Sigmoid colon (tissue), 7 donors: ENCODE measurements around the gene PCLO. TPM values are rescaled to one million over a fixed set of nuclear protein-coding genes. Genes with fewer than 3 reads are reported as not detected.

Experiments used
- DNase-seq: peaks from one replicate; pipeline ENCODE4 v3.0.0-alpha.2; 2019
- H3K27ac ChIP-seq, 4 donors: fragments of 200-600 bp; sonication (generic); one replicate each; pipeline ENCODE4 v1.5.1; 2016 to 2019; ENCODE audit warnings: mild to moderate bottlenecking in 1 of 4
- H3K27me3 ChIP-seq, 3 donors: fragments of 200-600 bp; sonication (generic); one replicate each; pipeline ENCODE4 v1.5.1; 2019; ENCODE audit warnings: mild to moderate bottlenecking in 1 of 3
- H3K36me3 ChIP-seq, 4 donors: fragments of 200-600 bp; sonication (generic); one replicate each; pipeline ENCODE4 v1.5.1; 2016 to 2019
- H3K4me1 ChIP-seq, 4 donors: fragments of 200-600 bp; sonication (generic); one replicate each; pipeline ENCODE4 v1.5.1; 2017 to 2019
- H3K4me3 ChIP-seq, 4 donors: fragments of 200-600 bp; sonication (generic); one replicate each; pipeline ENCODE4 v1.5.1; 2017 to 2019; ENCODE audit warnings: mild to moderate bottlenecking in 2 of 4, moderate library complexity in 1 of 4
- H3K9me3 ChIP-seq, 4 donors: fragments of 200-600 bp in 3 of 4; sonication (generic) in 3 of 4; one replicate each; pipeline versions ENCODE4 v1.5.1 to v1.6.1; 2013 to 2019
- CTCF ChIP-seq, 4 experiments: fragments of 450-650 bp in 3 of 4; fragments of 200-600 bp in 1 of 4; IDR thresholded peaks; one replicate each; pipeline ENCODE4 v1.5.1; 2016 to 2019; ENCODE audit warnings: antibody characterized with exemption in 4 of 4, mild to moderate bottlenecking in 3 of 4, moderate library complexity in 2 of 4
- EP300 ChIP-seq, 4 donors: sonication (generic); formaldehyde crosslinking; IDR thresholded peaks; one replicate each; pipeline ENCODE4 v1.6.1; 2017; ENCODE audit warnings: antibody characterized with exemption in 4 of 4
- POLR2A ChIP-seq, 2 donors: fragments of 450-650 bp; IDR thresholded peaks; one replicate each; pipeline ENCODE4 v1.6.1; 2016; ENCODE audit warnings: antibody characterized with exemption in 2 of 2, mild to moderate bottlenecking in 2 of 2, moderate library complexity in 2 of 2
- POLR2AphosphoS5 ChIP-seq, 4 donors: sonication (generic); formaldehyde crosslinking; IDR thresholded peaks; one replicate each; pipeline ENCODE4 v1.6.1; 2017; ENCODE audit warnings: antibody characterized with exemption in 4 of 4
- WGBS, 2 donors: extraction: QIAGEN DNeasy Blood & Tissue Kit; methylation state at CpG; one replicate each; pipeline ENCODE4 v1.1.7; 2013; 5-methylcytosine and 5-hydroxymethylcytosine counted together
- intact Hi-C: fragments of 100-400 bp; cut with DNase I; formaldehyde crosslinking; loops from one replicate; pipeline ENCODE4 v1.15.1; 2023
- polyA plus RNA-seq, 3 donors: library from polyadenylated mRNA; stranded (reverse); fragments of 200-250 nt; gene quantifications; one replicate each; pipeline ENCODE4 v1.2.3, GENCODE V29; 2013
- total RNA-seq, 4 donors: library from RNA; depleted of rRNA; stranded (reverse); fragments of >200 nt; gene quantifications; one replicate each; pipeline ENCODE4 v1.1.0, GENCODE V29; 2016
- donor health status: healthy with polysubstance abuse.
- donor health status: Bipolar disorder and iron deficiency.
- donor health status: healthy.

PCLO gene
- total and polyA plus RNA-seq, 7 donors, result 1.4 to 6.1 (median 2.8) TPM

GRCh38 chr7:82985144-82985802 lies 177.4 kb downstream of the PCLO start:
- Histone ChIP-seq H3K4me3 (no peak overlapping the region), H3K36me3 (no peaks in the 10 kb centered on the region), H3K4me1 (no peaks in the 10 kb centered on the region), H3K27me3 (no peaks in the 10 kb centered on the region), H3K27ac (no peak overlapping the region), H3K9me3 (no peaks in the 10 kb centered on the region)
- no peak for TF ChIP-seq EP300 (IDR thresholded peaks at IDR 0.05)
- no peak for TF ChIP-seq POLR2AphosphoS5 (IDR thresholded peaks at IDR 0.05)
- no peak for TF ChIP-seq CTCF (IDR thresholded peaks at IDR 0.05)
- TF ChIP-seq POLR2A (IDR thresholded peaks at IDR 0.05), result no peak
- no peak for DNase-seq
- intact Hi-C loops, result no loop called here
- 55 to 68% methylated on average over 2 of the region's 2 CpGs for WGBS, 2 donors

DNA sequence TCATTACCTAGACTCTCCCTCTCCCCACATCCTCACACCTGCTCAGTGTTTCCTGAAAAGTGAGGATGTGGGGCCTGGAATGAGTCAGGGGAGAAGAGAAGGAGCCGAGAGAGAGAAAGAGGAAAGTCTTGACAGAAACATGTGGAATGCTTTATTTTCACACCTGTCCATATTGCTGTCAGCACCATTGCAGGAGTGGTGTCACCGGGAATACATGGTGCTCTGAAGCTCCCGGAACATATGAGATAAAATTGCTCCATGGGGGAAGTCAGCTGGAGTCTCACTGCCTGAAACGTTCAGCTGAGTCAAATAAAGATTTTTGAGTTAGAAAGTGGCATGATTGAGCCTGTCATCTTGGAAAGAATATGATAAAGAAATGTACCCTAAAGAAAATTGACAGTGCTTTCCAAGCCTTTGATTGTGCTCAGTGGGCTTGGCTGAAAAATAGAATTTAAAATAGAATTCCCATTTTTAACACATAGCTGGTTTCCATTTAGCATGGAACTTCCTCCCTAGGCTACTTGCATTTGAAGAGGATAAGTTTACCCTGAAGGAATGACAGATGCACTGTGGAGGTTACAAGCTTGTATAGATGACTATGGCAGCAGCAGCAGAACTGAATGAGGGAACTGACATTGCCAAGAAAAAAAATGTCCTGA lies 182.4 kb downstream of the PCLO start:
- H3K4me1 ChIP-seq, result no peaks in the 10 kb centered on the region
- H3K27ac ChIP-seq, result no peak overlapping the region
- DNase-seq, result no peak
- no peaks in the 10 kb centered on the region for H3K36me3 ChIP-seq
- H3K27me3 ChIP-seq, result no peaks in the 10 kb centered on the region
- H3K4me3 ChIP-seq, result no peak overlapping the region
- intact Hi-C loops, result no loop called here
- no peaks in the 10 kb centered on the region for H3K9me3 ChIP-seq
- 74 to 92% methylated on average over 4 of the region's 4 CpGs for WGBS, 2 donors
- TF ChIP-seq POLR2AphosphoS5 (IDR thresholded peaks at IDR 0.05), result no peak
- TF ChIP-seq POLR2A (IDR thresholded peaks at IDR 0.05), result no peak
- TF ChIP-seq CTCF (IDR thresholded peaks at IDR 0.05), result no peak
- TF ChIP-seq EP300 (IDR thresholded peaks at IDR 0.05), result no peak

DNA sequence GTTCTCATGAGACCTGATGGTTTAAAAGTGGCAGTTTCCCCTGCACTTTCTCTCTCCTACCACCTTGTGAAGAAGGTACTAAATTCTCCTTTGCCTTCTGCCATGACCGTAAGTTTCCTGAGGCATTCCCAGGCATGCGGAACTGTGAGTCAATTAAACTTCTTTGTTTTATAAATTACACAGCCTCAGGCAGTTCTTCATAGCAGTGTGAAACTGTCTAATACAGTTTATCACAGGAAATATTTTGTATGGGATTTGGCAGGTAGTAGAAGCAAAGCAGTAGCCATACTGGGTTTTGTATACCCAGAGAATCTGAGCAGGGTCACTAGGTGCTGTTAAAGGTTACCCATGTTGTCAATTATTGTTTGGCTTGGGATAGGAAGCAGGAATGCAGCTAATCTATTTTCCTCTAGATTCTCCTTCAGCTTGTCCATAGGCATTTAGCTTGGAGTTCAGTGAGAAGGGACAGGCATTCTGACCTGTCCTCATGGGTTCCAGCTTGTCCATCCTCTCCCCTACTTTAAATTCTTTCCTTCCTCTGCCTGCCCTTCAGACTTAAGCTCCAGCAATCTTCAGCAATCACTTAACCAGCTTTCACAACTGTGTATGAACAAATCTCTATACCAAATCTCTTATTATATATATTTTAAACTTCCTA lies 186.7 kb downstream of the PCLO start:
- Histone ChIP-seq H3K27me3 (no peaks in the 10 kb centered on the region), H3K27ac (no peak overlapping the region), H3K4me3 (no peak overlapping the region), H3K4me1 (no peaks in the 10 kb centered on the region), H3K9me3 (no peaks in the 10 kb centered on the region), H3K36me3 (no peaks in the 10 kb centered on the region)
- no peak for DNase-seq
- intact Hi-C loops, result no loop called here
- no peak for TF ChIP-seq CTCF (IDR thresholded peaks at IDR 0.05)
- no peak for TF ChIP-seq POLR2AphosphoS5 (IDR thresholded peaks at IDR 0.05)
- no peak for TF ChIP-seq POLR2A (IDR thresholded peaks at IDR 0.05)
- no peak for TF ChIP-seq EP300 (IDR thresholded peaks at IDR 0.05)
- WGBS, 2 donors, result 78 to 88% methylated on average over 2 of the region's 2 CpGs

GRCh38 chr7:82972135-82972534 lies 190.5 kb downstream of the PCLO start:
- H3K9me3 ChIP-seq, result no peaks in the 10 kb centered on the region

More at GRCh38 chr7:82972135-82972534, 190.5 kb downstream of the PCLO start:
- no peak for TF ChIP-seq CTCF (IDR thresholded peaks at IDR 0.05)
- TF ChIP-seq POLR2A (IDR thresholded peaks at IDR 0.05), result no peak
- no peak for TF ChIP-seq POLR2AphosphoS5 (IDR thresholded peaks at IDR 0.05)
- no peak for TF ChIP-seq EP300 (IDR thresholded peaks at IDR 0.05)
- Histone ChIP-seq H3K4me1 (no peaks in the 10 kb centered on the region), H3K4me3 (no peak overlapping the region), H3K36me3 (no peaks in the 10 kb centered on the region), H3K27me3 (no peaks in the 10 kb centered on the region), H3K27ac (no peak overlapping the region)
- intact Hi-C loops, result no loop called here
- DNase-seq, result no peak
- WGBS, 2 donors, result 70% methylated on average over 1 of the region's 1 CpG
